ENCODE data around the gene SIRT7.

- no peak for TF ChIP-seq PAX5 (IDR thresholded peaks at IDR 0.05; ENCODE audit: insufficient read depth, low read length, severe bottlenecking)
- no peak for TF ChIP-seq POLR2A (IDR thresholded peaks at IDR 0.05; ENCODE audit: low read depth, low read length)
- no peak for TF ChIP-seq TAF1 (IDR thresholded peaks at IDR 0.05; ENCODE audit: low read depth, low read length)
These were observed 13.2 kb upstream of the SIRT7 start for GRCh38 chr17:81931189-81931556.

All from GM12891 (cell line).